SK-N-SH (cell line): ENCODE results near the gene AMPH.

Experiments
- CTCF ChIP-seq: fragments of 200-600 bp; sonication (generic); IDR thresholded peaks from 2 replicates; pipeline ENCODE4 v1.6.1; 2017; ENCODE audit warnings: antibody characterized with exemption, mild to moderate bottlenecking, moderate library complexity
- GATA2 ChIP-seq: sonication (generic); formaldehyde crosslinking; IDR thresholded peaks from 2 replicates; pipeline ENCODE4 v1.5.0; 2020; ENCODE audit warnings: mild to moderate bottlenecking, missing genetic modification reagents
- NRF1 ChIP-seq: IDR thresholded peaks from 2 replicates; pipeline ENCODE4 v1.6.1; 2012; ENCODE audit warnings: low read depth, mild to moderate bottlenecking, low read length

GRCh38 chr7:38565289-38565688, 65.9 kb downstream of the AMPH start:
- TF ChIP-seq NRF1 (no peak), GATA2 (no peak), CTCF (no peak)
